GM21529 (cell line): ENCODE results near the gene FRAS1.
"Not testable (repeated sequence)": the region's sequence is repeated elsewhere in the genome, so short reads cannot be mapped to it uniquely, and the experiment has no call there.

ENCODE experiments used
- ATAC-seq: cut with Tn5 transposase; IDR thresholded peaks from one replicate; pipeline ENCODE4 v1.9.1; 2021; ENCODE audit not compliant: unreplicated experiment

Gene FRAS1

GRCh38 chr4:78057135-78057599 is at the start of gene FRAS1:
FRAS1 (plus strand) TSS chr4:78057323; CDS start chr4:78058010, 687 bp downstream.
- ATAC-seq = peak; percentile 29

GRCh38 chr4:78011003-78011402 is 46.1 kb upstream of the FRAS1 start:
- not testable (repeated sequence) for ATAC-seq

- no peak for ATAC-seq
These were observed 41.9 kb upstream of the FRAS1 start for GRCh38 chr4:78014889-78015886.

GRCh38 chr4:78018271-78019049 is 38.7 kb upstream of the FRAS1 start:
- ATAC-seq = no peak

GRCh38 chr4:78019414-78019813 is 37.7 kb upstream of the FRAS1 start:
- ATAC-seq = no peak

- ATAC-seq = no peak
These were observed 36.4 kb upstream of the FRAS1 start for GRCh38 chr4:78020677-78021076.

GRCh38 chr4:78022517-78022916 is 34.6 kb upstream of the FRAS1 start:
- no peak for ATAC-seq

GRCh38 chr4:78024085-78024484 is 33.0 kb upstream of the FRAS1 start:
- no peak for ATAC-seq

GRCh38 chr4:78024576-78025091 is 32.5 kb upstream of the FRAS1 start:
- no peak for ATAC-seq

GRCh38 chr4:78031417-78031950 is 25.6 kb upstream of the FRAS1 start:
- no peak for ATAC-seq

GRCh38 chr4:78032446-78032845 is 24.7 kb upstream of the FRAS1 start:
- no peak for ATAC-seq

- ATAC-seq = no peak
These were observed 24.2 kb upstream of the FRAS1 start for GRCh38 chr4:78032929-78033328.

- ATAC-seq = no peak
These were observed 23.3 kb upstream of the FRAS1 start for GRCh38 chr4:78033861-78034260.

GRCh38 chr4:78038704-78039103 is 18.4 kb upstream of the FRAS1 start:
- no peak for ATAC-seq

- no peak for ATAC-seq
These were observed 17.4 kb upstream of the FRAS1 start for GRCh38 chr4:78039678-78040077.

GRCh38 chr4:78040431-78040830 is 16.7 kb upstream of the FRAS1 start:
- ATAC-seq = no peak

- no peak for ATAC-seq
These were observed 9.8 kb upstream of the FRAS1 start for GRCh38 chr4:78047366-78047765.

GRCh38 chr4:78056265-78057129 is 626 bp upstream of the FRAS1 start:
- ATAC-seq = peak; percentile 57

- ATAC-seq = no peak
These were observed 752 bp downstream of the FRAS1 start for GRCh38 chr4:78057600-78058550.
